GM21786 (cell line): ENCODE data around the gene DSTN.

Experiments used
- ATAC-seq: cut with Tn5 transposase; IDR thresholded peaks from one replicate; pipeline ENCODE4 v1.9.1; 2021; ENCODE audit not compliant: unreplicated experiment

Gene DSTN

DNA sequence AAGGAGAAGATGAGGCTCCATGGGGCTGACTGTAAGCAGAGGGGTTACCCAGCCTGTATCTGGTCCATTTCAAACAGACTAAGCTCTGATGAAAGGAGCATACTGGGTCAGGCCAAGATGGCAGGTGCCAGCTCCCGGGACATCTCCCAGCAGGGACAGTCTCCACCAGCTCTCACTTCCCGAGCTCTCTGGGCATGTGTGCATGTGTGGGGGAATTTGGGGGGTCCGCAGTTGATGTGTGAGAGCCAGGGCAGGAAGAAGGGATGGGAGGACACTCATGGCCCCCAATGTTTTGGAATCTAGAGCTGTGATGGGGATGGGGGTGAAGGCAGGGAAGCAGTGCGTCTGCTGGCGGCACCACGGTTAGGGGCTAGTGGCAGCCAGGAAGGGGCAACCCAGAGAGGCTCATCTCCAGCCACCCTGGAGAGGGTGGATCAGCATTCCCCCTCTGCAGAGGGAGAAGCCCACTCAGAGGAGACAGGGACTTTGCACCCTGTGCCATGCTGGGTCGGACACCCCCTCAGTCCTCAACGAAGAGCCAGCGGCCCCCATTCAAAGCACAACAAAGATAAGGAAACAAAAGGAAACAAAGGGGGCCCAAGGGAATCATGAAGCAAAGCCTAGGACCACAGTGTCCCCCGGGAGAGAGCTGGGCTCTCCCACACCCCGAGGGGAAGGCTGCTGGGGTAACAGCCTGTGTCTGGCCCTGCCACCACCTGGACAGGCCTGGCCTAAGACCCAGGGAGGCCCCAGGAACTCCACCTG lies 52.4 kb downstream of the DSTN start:
- no peak for ATAC-seq

DNA sequence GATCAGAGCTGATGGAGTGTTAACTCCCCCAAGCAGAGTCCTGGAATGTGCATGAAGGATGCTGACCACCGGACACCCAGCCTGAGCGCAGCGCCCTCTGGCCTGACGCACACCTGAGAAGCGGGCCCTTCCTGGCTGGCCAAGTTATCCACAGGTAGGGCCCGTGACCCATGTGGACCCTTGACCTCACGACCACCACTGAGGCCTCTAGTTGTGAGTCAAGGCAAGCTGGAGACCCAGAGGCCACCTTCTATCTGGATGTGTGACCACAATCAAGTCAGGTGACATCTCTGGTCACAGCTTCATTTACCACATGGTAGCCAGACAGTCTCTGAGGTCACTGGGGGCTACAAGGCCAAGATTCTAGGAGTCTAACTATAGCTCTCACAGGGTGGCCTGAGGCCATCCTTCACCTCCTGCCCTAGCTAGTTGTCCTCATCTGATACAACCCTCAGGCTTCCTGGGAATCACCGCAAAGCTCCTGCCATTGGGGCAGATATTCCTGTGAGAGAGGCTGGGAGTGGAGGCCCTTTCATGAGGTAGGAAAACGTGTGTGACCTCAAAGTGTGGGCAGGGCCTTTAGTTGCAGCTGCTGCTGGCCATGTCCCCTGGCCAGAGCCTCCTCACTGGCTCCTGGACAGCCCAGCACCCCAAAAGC lies 53.1 kb downstream of the DSTN start:
- no peak for ATAC-seq

DNA sequence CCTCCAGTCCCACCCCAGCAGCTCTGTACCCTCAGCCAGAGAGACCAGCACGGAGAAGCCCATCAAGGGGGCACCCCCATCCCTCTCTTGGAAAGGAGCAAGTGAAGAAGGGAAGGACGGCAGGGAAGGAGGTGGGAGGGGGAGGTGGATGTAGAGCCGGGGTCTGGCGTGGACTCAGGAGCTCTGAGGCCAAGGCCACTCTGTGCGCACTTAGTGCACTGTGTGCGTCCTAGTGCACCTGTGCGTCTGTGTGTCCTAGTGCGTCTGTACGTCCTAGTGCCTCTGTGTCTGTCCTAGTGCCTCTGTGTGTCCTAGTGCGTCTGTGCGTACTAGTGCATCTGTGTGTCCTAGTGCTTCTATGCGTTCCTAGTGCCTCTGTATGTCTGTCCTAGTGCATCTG lies 54.2 kb downstream of the DSTN start:
- ATAC-seq = no peak

DNA sequence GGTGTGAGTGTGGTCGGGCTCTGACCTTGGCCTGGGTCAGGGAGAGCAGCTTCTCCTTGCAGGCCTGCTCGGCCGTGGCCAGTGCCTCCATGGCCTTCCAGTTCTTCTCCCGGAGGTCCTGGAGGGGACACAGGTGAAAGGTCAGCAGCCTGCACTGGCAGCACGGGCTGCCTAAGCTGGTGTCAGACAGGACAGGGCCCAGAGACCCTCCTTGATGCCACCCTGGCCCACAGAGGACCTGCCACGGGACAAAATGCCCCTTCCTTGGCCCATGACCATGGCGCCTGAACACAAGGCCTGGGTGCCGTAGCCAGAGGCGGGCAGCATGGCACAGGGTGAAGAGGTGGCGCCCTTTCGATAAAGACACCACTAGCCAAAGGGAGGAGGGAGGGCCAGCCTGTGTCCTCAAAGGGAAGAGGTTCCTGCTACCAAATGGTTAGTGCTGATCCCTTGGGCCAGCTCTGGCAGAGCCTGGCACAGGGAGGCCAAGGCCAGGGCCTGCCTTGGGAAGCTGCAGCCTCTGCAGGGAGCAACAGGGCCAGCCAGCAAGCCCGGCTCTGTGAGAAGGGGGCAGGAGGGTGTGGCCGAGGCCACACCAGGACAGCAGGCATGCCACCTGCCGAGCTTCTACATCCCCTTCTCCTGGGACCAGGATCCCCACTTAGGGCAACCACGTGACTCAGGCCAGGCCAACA lies 54.8 kb downstream of the DSTN start:
- ATAC-seq = no peak

DNA sequence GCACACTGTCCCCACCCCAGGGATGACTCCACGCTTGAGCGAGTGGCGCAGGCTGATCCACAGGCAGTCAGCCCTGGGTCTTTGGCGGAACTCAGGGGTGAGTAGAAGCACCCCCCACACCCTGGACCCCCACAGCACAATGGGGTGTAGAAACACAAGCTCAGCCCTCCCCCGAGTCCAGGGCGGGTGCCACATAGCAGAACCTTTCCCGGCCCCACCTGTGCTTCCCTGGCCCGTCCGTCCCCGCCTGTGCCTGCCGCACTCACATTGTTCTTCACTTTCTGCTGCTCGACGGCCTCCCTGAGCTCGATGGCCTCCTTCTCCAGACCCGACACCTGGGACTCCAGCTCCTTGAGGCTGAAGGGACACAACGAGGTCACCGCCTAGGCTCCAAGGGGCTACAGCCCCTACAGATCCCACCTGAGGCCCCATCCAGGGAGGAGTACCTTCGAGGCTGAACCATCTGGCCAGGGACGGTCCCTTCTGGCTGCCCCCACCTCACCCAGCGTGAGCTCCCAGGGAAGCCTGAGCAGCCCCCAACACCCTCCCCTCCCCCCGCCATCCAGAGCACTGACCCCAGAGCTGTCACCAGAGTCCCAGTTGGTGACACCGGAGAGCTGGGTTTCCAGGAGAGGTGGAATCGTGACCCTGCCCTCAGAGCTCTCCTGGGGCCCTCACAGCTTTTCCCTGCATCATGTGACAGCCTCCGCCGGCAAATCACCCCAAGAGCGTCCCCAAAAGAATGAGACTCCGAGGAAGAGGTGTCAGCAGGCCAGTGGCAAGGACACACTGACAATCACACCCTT lies 55.6 kb downstream of the DSTN start:
- ATAC-seq = no peak

DNA sequence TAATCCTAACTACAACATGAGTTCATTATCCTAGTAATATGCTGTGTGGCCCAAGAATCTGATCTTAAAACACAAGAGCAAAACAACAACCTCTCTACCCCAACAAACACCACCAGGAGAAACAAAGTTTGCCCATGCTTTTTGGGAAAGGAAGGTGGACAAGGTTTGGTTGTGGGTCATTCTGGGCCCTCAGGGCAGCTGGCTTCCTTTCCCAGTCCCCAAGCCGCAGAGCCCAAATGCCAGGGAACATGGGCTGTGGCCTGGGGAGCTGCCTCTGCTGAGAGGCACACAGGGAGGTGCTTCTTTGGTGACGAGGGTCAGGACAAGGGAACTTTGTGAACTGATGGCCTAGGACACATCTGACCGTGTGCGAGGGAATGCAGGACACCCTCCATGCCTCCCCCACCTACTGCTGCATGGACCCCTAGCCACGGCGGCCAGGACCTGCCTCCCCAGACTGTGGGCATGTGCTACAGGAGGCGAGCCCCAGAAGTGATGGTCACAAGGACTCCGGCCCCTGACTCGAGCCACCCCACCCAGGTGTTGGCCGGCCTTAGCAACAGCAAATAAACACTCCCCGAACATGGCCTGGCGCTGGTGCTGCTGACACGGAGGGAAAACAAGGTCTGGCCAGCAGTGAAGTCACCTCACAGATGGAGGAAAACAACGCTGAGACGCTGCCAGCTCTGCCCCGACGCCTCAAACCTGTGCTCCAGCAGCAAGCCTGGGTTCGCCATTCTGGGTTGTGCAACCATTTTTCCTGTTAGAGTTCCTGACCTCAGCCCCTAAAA lies 56.5 kb downstream of the DSTN start:
- no peak for ATAC-seq

DNA sequence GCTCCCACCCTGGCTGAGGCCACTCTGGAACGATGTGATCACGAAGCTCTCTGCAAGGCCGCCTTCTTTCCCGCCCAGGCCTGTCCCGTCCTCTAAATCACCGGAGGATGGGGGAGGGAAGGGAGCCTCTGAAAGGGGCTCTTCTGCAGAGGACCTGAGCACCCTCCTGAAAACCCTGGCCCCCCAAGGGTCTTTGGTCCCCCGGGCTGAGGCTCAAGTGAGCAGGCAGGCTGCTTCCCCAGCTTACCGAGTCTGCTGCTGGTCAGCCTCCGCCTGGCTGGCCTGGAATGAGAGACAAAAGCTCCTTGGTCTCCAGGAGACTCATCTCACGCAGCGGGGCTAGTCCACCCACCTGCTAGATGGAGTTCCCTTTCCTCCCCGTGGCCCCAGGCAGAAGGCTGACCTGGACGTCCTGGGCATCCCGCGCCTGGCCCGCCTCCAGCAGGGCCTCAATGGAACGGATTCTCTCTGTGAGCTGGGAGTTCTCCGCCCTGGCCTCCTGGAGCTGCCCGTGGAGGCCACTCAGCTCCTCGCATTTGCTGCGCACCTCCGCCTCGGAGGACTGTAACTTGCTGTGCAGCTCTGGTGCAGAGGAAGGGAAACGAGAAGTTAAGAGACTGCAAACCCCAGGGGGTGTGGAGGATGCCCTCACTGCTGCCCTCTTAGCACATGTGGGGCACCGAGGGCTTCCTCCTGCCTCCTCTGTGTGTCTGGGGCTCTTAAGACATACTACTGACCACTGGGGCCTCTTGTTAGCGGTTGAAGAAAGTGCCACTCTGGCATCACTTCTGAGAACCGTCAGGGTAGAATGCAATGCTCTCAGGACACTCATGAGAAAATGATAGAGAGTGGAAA lies 57.5 kb downstream of the DSTN start:
- ATAC-seq = no peak

DNA sequence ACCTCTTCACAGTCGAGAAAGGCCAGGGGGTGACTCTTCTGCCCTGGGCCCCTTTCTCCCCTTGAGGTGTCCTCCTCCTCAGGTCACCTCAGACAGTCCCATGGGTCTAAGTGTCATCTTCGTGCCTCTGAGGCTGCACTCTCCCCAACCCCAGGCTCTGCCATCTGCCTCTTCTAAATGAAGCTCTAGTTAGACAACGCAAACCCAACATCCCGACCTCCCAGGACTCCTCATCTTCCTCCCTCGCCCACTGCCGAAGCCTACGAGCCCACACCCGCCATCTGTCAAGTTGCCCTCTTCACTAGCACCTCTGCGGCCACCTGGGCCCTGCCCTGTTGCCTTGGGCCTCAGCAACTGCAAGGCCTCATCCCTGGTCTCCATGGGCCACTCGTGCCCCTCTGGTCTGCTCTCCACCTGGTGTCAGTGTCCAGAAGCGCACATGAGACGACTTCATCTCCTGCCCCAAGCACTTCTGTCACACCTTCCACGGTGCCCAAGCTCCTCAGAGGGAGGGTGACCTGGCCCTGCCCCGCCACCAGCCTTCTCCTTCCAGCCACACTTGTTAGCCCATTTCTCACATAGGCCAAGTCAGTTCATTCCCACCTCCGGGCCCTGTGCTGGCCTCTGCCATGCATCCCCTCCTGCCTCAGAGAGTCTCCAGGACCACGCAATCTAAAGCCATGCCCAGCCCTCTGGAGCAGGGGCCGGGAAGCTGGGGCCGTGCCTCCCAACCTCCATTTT lies 58.4 kb downstream of the DSTN start:
- ATAC-seq = no peak

DNA sequence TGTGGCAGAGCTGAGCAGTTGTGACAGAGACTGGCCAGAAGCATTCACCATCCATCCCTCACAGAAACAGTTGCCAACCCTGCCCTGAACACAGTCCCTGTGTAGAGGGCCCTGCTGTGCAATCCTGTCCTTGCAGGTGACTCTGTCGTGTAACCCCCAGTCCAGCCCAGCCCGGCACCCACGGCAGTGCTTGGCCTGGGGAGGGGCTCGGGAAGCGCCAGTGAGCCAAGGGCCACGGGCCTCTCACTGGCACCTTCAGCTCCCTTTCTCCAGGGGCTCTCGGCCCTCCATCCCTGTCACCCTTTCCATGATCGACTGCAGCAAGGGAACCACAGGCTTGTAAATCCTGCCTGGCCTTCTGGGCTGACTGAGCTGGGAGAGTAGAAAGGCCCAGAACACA lies 59.1 kb downstream of the DSTN start:
- ATAC-seq = no peak

DNA sequence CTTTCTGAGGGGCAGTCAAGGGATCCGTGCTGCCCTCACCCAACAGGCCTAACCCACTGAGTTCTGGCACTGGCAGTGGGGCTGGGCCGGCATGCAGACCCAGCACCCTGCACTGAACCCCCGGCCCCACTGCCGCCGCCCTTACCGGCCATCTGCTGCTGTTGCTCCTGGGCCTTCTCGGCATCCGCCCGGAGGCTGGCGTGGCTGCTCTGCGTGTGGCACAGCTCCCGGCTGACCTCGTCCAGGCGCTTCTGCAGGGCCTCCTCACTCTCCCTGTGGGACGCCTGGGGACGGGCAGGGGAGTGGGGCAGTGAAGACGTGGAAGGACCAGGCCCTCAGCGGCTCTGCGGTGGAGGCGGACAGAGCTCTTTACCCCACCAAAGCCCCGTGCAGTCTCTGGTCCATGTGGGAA lies 59.8 kb downstream of the DSTN start:
- no peak for ATAC-seq

DNA sequence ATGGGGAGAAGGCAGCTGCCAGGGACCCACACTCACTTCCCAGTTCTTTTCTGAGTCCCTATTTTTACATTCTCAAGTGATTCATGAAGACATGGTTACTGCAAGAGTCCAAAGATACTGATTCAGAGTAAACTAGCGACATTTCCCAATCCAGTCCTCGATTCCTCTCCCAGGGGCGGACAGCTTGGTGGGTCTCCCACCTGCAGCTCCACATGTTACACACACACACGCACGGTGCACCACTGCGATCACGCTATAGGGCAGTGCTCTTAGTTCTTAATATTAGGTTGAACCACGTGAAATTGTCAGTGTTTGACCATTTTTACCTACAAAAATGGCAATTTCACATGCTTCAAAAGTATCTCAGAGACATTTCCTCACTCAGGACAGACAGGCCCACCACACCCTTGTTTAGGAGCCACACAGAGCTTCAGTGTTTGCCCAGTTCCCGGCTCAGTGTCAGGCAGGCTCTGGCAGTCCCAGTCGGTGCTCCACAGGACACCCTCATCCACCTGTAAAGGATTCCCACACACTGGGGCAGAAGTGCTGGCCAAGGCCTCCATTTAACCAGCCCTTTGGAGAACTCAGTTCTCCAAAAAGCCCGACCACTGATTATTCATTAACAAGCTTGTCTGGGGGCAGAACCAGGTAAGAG lies 60.4 kb downstream of the DSTN start:
- ATAC-seq = no peak

DNA sequence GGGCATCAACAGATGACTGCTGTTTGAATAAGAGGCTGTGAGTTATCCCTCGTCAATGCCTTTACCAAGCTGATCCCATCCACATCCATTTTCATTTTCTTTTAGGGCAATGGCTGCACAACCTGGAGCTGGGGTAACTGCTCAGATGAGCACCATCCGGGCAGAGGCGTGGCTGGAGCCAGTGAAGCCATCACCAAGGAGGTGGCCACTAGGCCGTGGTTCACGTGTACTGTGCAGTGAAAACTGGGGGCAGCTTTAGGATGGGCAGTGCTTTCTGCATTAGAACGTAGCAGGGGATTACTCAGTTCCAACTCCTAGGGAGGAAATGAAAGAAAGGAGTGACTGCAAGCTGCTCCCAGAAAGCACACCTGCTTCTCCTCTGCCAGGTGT lies 60.9 kb downstream of the DSTN start:
- ATAC-seq = no peak

DNA sequence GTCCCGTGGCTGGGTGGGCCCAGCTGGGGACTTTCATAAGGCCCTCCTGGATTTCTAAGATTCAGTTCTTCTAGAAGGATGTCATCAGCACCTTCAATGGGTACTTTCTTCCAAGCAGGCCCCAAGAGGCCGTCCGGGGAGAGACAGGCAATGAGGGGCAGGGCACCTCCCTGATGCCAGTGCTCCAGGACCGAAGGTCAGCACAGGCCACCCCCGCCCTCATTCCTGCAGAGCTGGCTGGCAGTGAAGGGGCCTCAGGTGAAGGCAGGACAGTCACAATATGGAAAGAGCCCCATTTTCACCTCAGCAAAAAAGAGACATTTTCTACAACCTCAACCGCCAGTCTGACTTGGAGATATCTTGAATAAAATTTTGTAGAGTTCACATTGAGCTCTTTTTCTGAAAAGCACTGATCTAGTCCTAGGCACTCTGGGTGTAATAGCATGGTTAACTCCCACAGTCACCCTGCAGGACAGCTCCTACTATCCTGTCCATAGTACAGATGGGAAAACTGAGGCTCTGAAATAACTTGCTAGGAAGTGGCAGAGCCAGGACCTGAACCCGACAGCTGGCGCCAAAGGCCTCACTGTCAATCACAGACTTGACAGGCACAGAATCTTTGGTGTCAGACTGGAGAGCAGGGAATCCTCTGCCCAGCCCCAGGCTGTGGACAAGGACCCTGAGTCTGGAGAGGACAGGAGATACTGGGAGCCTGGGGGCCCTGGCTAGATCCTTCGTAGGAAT lies 61.9 kb downstream of the DSTN start:
- ATAC-seq = no peak

DNA sequence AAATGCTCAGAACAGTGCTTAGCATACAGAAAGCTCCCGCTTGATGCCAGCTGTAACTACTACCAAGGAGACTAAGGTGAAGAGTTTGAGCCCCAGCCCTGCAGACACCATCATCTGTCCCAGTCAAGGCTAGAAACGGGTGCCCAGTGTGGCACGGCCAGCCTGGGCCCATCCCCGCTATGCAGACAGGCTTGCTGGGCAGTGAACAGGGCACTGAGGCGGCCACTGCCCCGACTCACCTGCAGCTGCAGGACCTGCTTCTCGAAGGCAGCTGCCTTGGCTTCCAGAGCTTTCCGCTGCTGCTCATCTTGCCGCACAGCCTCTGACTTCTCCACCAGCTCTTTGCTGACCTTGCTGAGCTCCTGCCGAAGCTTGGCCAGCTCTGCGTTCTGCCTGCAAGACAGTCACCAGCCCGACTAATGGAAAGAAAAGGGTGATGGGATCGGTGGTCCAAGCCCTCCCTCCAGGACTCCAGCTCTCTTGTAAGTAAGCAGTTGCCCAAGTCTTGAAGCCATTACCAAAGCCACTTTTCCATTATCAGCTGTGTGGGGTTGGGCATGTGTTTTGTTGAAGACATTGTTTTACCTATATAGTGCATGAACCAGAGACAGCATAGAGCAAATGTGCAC lies 63.5 kb downstream of the DSTN start:
- ATAC-seq = no peak

DNA sequence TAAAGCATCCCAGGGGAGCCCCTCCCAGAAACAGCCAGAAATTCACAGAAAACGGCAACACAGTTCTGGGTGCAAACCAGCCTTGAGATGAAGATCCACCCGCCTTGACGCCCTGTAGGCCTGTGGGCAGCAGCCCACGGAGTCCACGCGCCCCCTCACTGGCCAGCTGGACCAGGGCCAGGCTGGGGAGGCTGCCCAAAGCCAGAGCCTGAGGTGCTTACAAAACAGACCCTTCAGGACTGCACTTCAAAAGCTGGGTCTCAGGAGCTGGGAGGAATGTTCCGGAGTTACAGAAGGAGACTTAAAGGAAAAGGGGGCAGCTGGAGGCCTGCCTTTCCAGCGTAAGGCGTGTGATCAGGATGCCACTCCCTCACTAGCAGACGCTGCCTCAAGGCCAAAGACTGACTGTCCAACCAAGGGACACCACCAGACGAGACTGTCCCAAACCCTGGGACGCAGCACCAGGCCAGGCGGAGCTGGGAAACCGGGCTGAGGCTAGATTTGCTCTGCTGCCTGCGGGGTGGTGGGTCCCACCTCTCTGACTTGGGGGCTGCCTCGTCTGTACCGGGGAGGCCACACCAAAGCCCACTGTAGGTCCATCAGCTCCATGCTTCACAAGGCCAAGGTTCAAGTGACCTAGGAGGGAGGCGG lies 64.1 kb downstream of the DSTN start:
- ATAC-seq = no peak

DNA sequence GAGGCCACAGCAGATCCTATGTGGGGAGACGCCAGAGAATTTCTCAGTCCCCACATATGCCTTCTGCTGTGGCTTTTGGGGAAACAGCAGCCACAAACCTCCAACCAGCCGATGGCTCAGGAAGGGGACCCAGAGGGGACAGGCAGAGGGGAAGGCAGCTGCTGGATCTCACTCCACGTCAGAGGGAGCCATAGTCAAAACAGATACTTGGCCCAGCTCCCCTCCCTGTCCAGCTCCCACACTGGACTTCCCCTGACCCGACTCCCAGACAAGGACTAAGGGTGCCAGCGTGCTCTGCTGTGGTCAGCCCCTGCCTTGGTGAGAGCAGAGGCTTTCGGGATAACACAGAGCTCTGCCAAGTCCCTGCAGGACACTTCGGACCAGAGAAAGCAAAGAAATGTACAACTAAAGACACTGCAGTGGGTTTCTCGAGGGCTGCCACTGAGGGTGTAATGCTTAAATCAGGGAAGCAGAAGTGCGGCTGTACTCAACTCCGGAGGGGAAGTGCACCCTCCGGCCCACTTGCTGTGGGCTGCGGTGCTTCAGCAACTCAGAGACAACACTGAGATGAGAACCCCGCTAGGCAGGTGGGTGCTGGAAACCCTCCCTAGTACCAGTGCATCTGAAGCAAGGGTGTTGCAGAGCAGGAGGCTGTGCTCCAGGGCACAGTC lies 64.9 kb downstream of the DSTN start:
- ATAC-seq = no peak
